BLaER1 treated with 17β-estradiol and CSF1 and Interleukin-3, amounts not matched to agents 10 nM and 100 nM (cell line): ENCODE measurements around the gene CASP1.

Source experiments
- H3K27ac ChIP-seq, 11 experiments: shearing (Covaris generic); formaldehyde crosslinking; 2 replicates each; pipeline ENCODE4 v1.8.1; 2022
- H3K27me3 ChIP-seq, 11 experiments: shearing (Covaris generic); formaldehyde crosslinking; 2 replicates each; pipeline ENCODE4 v1.8.1; 2022
- H3K36me3 ChIP-seq, 11 experiments: shearing (Covaris generic); formaldehyde crosslinking; 2 replicates each; pipeline ENCODE4 v1.8.1; 2022
- H3K4me1 ChIP-seq, 10 experiments: shearing (Covaris generic); formaldehyde crosslinking; 2 replicates each; pipeline ENCODE4 v1.8.1; 2022
- H3K4me2 ChIP-seq, 11 experiments: shearing (Covaris generic); formaldehyde crosslinking; 2 replicates each; pipeline ENCODE4 v1.8.1; 2022
- H3K4me3 ChIP-seq, 10 experiments: shearing (Covaris generic); formaldehyde crosslinking; 2 replicates each; pipeline ENCODE4 v1.8.1; 2022
- H3K9ac ChIP-seq, 11 experiments: shearing (Covaris generic); formaldehyde crosslinking; 2 replicates each; pipeline ENCODE4 v1.8.1; 2022
- H3K9me3 ChIP-seq, 11 experiments: shearing (Covaris generic); formaldehyde crosslinking; replicated peaks in 1 of 11; 2 replicates each; pipeline ENCODE4 v1.8.1; 2022
- H4K20me1 ChIP-seq, 11 experiments: shearing (Covaris generic); formaldehyde crosslinking; 2 replicates each; pipeline ENCODE4 v1.8.1; 2022
- Cebpa-rat ChIP-seq, 11 experiments: shearing (Covaris generic); IDR thresholded peaks; 2 replicates each; pipeline ENCODE4 v1.8.1; 2022

CASP1 gene

DNA sequence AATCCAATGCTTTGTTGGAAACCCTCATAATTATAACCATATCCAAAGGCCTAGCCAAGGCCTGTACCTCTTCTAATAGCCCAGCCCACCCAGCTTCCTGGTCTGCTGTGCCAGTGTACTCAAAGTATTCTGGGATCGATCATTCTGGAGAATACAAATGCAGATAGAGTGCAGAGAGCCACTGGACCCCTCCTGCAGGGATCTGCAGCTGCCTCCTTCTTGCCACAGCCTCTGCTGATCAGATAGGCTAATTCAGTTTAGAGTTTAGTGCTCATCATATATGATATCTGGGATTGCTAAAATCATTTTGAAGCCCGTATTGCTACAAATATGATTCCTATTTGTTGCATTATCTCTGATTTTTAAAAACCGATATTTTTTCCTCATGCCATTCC is 29.5 kb downstream of the CASP1 start:
- Histone ChIP-seq H3K27ac (no peak overlapping the region), H3K36me3 (peaks cover 0 to 85% (median 0%) of the 10 kb centered on the region in 11 experiments; a peak in 6 of 22 replicates), H3K4me2 (no peak overlapping the region), H3K27me3 (no peaks in the 10 kb centered on the region), H3K4me3 (no peak overlapping the region), H3K4me1 (no peaks in the 10 kb centered on the region), H3K9me3 (0 out of 22 replicates have a peak, but pooled peaks cover 0 to 6% (median 0%) of the 10 kb centered on the region in 11 experiments), H3K9ac (no peak overlapping the region), H4K20me1 (no peaks in the 10 kb centered on the region; a peak in 1 of 22 replicates)
- TF ChIP-seq Cebpa-rat (IDR thresholded peaks at IDR 0.05), result no peak

DNA sequence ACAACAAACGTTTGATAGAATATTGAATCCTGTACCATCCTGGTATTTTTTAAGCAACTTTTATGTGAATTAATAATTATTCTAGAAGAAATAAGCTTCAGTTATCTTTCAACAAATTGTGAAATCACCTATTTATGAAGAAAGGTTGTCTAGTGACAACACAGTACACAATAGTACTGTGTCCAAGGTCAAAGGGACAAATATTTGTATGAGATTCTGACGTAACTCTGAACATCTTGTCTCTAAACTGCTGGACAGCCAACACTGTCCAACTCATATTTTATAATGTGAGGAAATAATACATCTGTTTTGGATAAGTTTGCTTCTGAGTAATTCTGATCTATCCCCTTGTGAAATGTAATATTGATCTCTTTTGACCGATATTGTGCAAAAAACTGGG is 30.9 kb downstream of the CASP1 start:
- Histone ChIP-seq H3K27ac (no peak overlapping the region), H3K4me2 (no peak overlapping the region), H3K36me3 (peaks cover 0 to 97% (median 0%) of the 10 kb centered on the region in 11 experiments; a peak in 6 of 22 replicates), H4K20me1 (no peaks in the 10 kb centered on the region; a peak in 1 of 22 replicates), H3K9me3 (0 out of 22 replicates have a peak, but pooled peaks cover 0 to 6% (median 0%) of the 10 kb centered on the region in 11 experiments), H3K4me3 (no peak overlapping the region), H3K27me3 (no peaks in the 10 kb centered on the region), H3K9ac (no peak overlapping the region), H3K4me1 (no peaks in the 10 kb centered on the region)
- no peak for TF ChIP-seq Cebpa-rat (IDR thresholded peaks at IDR 0.05)

DNA sequence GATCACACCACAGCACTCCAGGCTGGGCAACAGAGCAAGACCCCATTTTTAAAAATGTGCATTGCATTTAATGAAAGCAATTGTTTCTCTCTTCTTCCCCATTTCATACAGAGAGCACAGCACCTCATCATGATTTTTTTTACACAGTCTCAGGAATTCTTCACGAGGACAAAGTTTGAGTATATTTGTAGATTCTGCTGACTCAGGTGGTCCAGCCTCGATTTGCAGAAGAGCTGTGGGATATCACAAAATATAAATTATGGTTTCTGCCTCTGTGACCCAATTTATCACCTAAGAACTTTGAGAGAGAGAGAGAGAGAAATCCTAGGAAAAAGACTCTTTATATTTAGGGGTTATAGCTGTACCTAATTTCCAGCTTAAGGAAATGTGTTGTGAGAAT is 31.8 kb downstream of the CASP1 start:
- Histone ChIP-seq H3K4me3 (no peak overlapping the region), H3K27ac (no peak overlapping the region), H3K4me1 (no peaks in the 10 kb centered on the region), H3K36me3 (peaks cover 0 to 97% (median 0%) of the 10 kb centered on the region in 11 experiments; a peak in 6 of 22 replicates), H3K27me3 (no peaks in the 10 kb centered on the region), H3K9ac (no peak overlapping the region), H3K4me2 (no peak overlapping the region), H4K20me1 (no peaks in the 10 kb centered on the region; a peak in 1 of 22 replicates), H3K9me3 (0 out of 22 replicates have a peak, but pooled peaks cover 0 to 6% (median 0%) of the 10 kb centered on the region in 11 experiments)
- no peak for TF ChIP-seq Cebpa-rat (IDR thresholded peaks at IDR 0.05)

DNA sequence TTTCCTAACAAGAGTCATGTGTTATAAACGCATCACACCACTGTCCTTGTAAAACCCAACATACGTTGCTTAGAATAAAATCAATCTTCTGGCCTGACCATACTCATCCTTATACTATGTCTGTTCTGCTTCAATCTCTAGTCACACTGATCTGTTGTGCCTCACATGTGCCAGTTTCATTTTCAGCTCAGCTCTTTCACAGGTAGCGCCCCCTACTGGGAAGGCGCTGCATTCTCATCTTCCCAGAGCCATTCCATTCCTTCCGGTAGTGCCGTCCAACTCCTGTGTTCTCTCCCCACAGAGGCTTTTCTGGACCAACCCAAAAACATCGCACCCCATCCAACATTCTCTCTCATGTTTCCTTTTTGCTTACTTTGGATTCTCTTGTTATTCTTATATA is 34.1 kb downstream of the CASP1 start:
- Histone ChIP-seq H3K27ac (no peak overlapping the region), H3K4me1 (no peaks in the 10 kb centered on the region), H3K4me2 (no peak overlapping the region), H3K4me3 (no peak overlapping the region), H3K9me3 (0 out of 22 replicates have a peak, but pooled peaks cover 0 to 9% (median 0%) of the 10 kb centered on the region in 11 experiments), H4K20me1 (no peaks in the 10 kb centered on the region), H3K27me3 (no peaks in the 10 kb centered on the region), H3K9ac (no peak overlapping the region), H3K36me3 (peaks cover 0 to 97% (median 0%) of the 10 kb centered on the region in 11 experiments; a peak in 6 of 22 replicates)
- TF ChIP-seq Cebpa-rat (IDR thresholded peaks at IDR 0.05), result no peak

DNA sequence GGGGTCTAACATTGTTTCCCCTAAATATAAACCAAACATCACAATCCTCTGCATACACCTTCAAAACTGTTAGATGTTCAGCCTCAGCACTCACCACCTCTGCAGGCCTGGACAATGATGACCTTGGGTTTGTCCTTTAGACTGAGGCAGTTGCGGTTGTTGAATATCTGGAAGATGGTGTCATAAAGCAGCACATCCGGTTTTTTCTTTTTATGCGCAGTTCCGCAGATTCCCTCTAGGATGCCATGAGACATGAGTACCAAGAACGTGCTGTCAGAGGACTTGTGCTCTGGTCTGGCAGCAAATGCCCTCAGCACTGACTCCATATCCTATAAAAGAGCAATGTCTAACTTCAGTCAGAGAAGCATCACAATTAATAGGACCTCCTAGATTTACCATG is 34.8 kb downstream of the CASP1 start:
- Histone ChIP-seq H3K9ac (no peak overlapping the region), H3K36me3 (peaks cover 0 to 97% (median 0%) of the 10 kb centered on the region in 11 experiments; a peak in 6 of 22 replicates), H4K20me1 (no peaks in the 10 kb centered on the region), H3K4me1 (no peaks in the 10 kb centered on the region), H3K4me2 (no peak overlapping the region), H3K27ac (no peak overlapping the region), H3K4me3 (no peak overlapping the region), H3K27me3 (no peaks in the 10 kb centered on the region), H3K9me3 (peaks cover 0 to 16% (median 0%) of the 10 kb centered on the region in 11 experiments; a peak in 3 of 22 replicates)
- TF ChIP-seq Cebpa-rat (IDR thresholded peaks at IDR 0.05), result no peak

DNA sequence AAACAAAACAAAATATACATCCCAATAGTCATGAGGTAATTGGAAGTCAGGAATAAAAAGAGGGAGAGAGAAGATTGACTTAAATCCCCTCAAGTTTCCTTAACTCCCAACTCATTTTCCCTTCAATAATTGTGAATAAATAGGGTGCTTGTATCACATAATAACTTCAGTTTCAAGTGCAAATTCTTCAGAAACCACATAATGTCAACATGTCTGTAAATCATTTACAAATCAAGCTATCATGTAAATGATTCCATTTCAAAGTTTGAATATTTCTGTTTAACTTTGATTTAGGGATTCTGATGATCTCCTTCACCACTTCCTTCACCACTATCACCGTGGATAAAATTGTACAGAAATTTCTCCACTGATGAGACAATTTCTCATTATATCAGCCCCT is 35.2 kb downstream of the CASP1 start:
- Histone ChIP-seq H3K9me3 (peaks cover 0 to 20% (median 0%) of the 10 kb centered on the region in 11 experiments; a peak in 7 of 22 replicates), H3K4me2 (no peak overlapping the region), H3K9ac (no peak overlapping the region), H3K4me3 (no peak overlapping the region), H3K27me3 (no peaks in the 10 kb centered on the region), H3K36me3 (peaks cover 0 to 97% (median 0%) of the 10 kb centered on the region in 11 experiments; a peak in 6 of 22 replicates), H3K4me1 (no peaks in the 10 kb centered on the region), H3K27ac (no peak overlapping the region), H4K20me1 (no peaks in the 10 kb centered on the region)
- TF ChIP-seq Cebpa-rat (IDR thresholded peaks at IDR 0.05), result no peak

GRCh38 chr11:104997288-104997687 is 37.7 kb downstream of the CASP1 start:
- H3K4me1 ChIP-seq, result no peaks in the 10 kb centered on the region
- H3K9ac ChIP-seq, result no peak overlapping the region
- H3K27me3 ChIP-seq, result no peaks in the 10 kb centered on the region
- H4K20me1 ChIP-seq, result no peaks in the 10 kb centered on the region
- no peak for TF ChIP-seq Cebpa-rat (IDR thresholded peaks at IDR 0.05)
- no peak overlapping the region for H3K27ac ChIP-seq
- no peak overlapping the region for H3K4me2 ChIP-seq
- peaks cover 0 to 99% (median 0%) of the 10 kb centered on the region in 11 experiments; a peak in 6 of 22 replicates for H3K36me3 ChIP-seq
- H3K9me3 ChIP-seq, result peaks cover 0 to 23% (median 0%) of the 10 kb centered on the region in 11 experiments; a peak in 7 of 22 replicates
- no peak overlapping the region for H3K4me3 ChIP-seq

- H3K27me3 ChIP-seq, result no peaks in the 10 kb centered on the region
- peaks cover 0 to 20% (median 0%) of the 10 kb centered on the region in 11 experiments; a peak in 7 of 22 replicates for H3K9me3 ChIP-seq
- no peak for TF ChIP-seq Cebpa-rat (IDR thresholded peaks at IDR 0.05)
- no peak overlapping the region for H3K4me3 ChIP-seq
- no peak overlapping the region for H3K9ac ChIP-seq
- no peak overlapping the region for H3K27ac ChIP-seq
- peaks cover 0 to 81% (median 0%) of the 10 kb centered on the region in 11 experiments; a peak in 6 of 22 replicates for H3K36me3 ChIP-seq
- H3K4me2 ChIP-seq, result no peak overlapping the region
- H4K20me1 ChIP-seq, result no peaks in the 10 kb centered on the region
- H3K4me1 ChIP-seq, result no peaks in the 10 kb centered on the region
Measured at GRCh38 chr11:104995001-104995408, 39.9 kb downstream of the CASP1 start.

DNA sequence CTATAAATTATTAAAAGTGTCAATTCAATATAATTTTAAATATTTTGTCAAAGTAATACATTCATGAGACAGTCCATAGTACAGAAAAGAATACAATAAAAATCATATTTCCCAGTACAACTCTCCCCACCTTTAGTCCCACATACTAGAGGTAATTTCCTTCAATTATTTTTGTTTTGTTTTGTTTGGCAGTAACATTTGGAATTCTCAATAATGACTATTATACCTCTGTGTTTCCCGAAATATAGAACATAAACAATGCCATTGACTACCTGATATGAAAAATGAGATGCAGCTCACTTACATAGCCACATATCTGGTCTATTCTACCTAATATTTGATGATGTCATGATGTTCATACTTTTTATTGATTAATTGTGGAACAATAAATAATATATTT is 42.2 kb downstream of the CASP1 start:
- TF ChIP-seq Cebpa-rat (IDR thresholded peaks at IDR 0.05), result no peak
- Histone ChIP-seq H3K4me3 (no peak overlapping the region), H3K9ac (no peak overlapping the region), H3K27me3 (no peaks in the 10 kb centered on the region), H3K27ac (no peak overlapping the region), H3K4me2 (no peak overlapping the region), H3K9me3 (peaks cover 0 to 36% (median 6%) of the 10 kb centered on the region in 11 experiments; a peak in 14 of 22 replicates), H3K36me3 (peaks cover 0 to 67% (median 0%) of the 10 kb centered on the region in 11 experiments; a peak in 6 of 22 replicates), H3K4me1 (no peaks in the 10 kb centered on the region), H4K20me1 (no peaks in the 10 kb centered on the region)

- no peak for TF ChIP-seq Cebpa-rat (IDR thresholded peaks at IDR 0.05)
- no peak overlapping the region for H3K27ac ChIP-seq
- peaks cover 0 to 36% (median 6%) of the 10 kb centered on the region in 11 experiments; a peak in 14 of 22 replicates for H3K9me3 ChIP-seq
- H3K36me3 ChIP-seq, result peaks cover 0 to 59% (median 0%) of the 10 kb centered on the region in 11 experiments; a peak in 6 of 22 replicates
- no peak overlapping the region for H3K9ac ChIP-seq
- no peaks in the 10 kb centered on the region for H4K20me1 ChIP-seq
- no peak overlapping the region for H3K4me2 ChIP-seq
- H3K27me3 ChIP-seq, result no peaks in the 10 kb centered on the region
- H3K4me3 ChIP-seq, result no peak overlapping the region
- H3K4me1 ChIP-seq, result no peaks in the 10 kb centered on the region
Measured at GRCh38 chr11:104991994-104992393, 43.0 kb downstream of the CASP1 start.
